H1 (cell line): ENCODE data around the gene FNDC3A. TPM values are rescaled to one million over a fixed set of nuclear protein-coding genes. Genes with fewer than 3 reads are reported as not detected.

Source experiments
- BACH1 ChIP-seq: IDR thresholded peaks from 2 replicates; pipeline ENCODE4 v1.6.1; 2012; ENCODE audit warnings: low read length, improper control_type of control experiment
- CHD7 ChIP-seq: fragments of 300-600 bp; sonication (generic); IDR thresholded peaks from 2 replicates; pipeline ENCODE4 v1.7.1; 2012; ENCODE audit warnings: low read length, moderate library complexity, mild to moderate bottlenecking, inconsistent platforms; ENCODE audit not compliant: insufficient replicate concordance
- EZH2 ChIP-seq: fragments of 200-600 bp; sonication (generic); IDR thresholded peaks from 2 replicates; pipeline ENCODE4 v1.7.1; 2012; ENCODE audit warnings: low read depth, mild to moderate bottlenecking, moderate library complexity, low read length, inconsistent platforms; ENCODE audit not compliant: severe bottlenecking
- GTF2F1 ChIP-seq: IDR thresholded peaks from 2 replicates; pipeline ENCODE4 v1.6.1; 2012; ENCODE audit warnings: low read depth, low read length, improper control_type of control experiment, borderline replicate concordance
- JUND ChIP-seq: IDR thresholded peaks from 2 replicates; pipeline ENCODE4 v1.6.1; 2011; ENCODE audit warnings: mild to moderate bottlenecking, improper control_type of control experiment, low read length
- KDM1A ChIP-seq: fragments of 200-600, 300-600 bp; sonication (generic); IDR thresholded peaks from 2 replicates; pipeline ENCODE4 v1.7.1; 2016; ENCODE audit warnings: mild to moderate bottlenecking, low read length, borderline replicate concordance
- PHF8 ChIP-seq: fragments of 200-600 bp; sonication (generic); conservative IDR thresholded peaks from 2 replicates; pipeline ENCODE4 v1.7.1; 2012; ENCODE audit warnings: low read depth, mild to moderate bottlenecking, inconsistent platforms, low read length, moderate library complexity
- RXRA ChIP-seq: IDR thresholded peaks from 2 replicates; pipeline ENCODE4 v1.6.1; 2011; ENCODE audit warnings: low read depth, mild to moderate bottlenecking, low read length, moderate library complexity; ENCODE audit not compliant: insufficient read depth
- SP1 ChIP-seq: IDR thresholded peaks from 2 replicates; pipeline ENCODE4 v1.6.1; 2011; ENCODE audit warnings: low read depth, low read length
- TBP ChIP-seq: IDR thresholded peaks from 2 replicates; pipeline ENCODE4 v1.6.1; 2011; ENCODE audit warnings: low read depth, low read length, improper control_type of control experiment
- polyA plus RNA-seq, 7 experiments: library from polyadenylated mRNA; depleted of rRNA in 3 of 7; stranded (reverse) in 5 of 7; unstranded in 2 of 7; fragments of >200 nt in 5 of 7; fragments of 200-250 nt in 2 of 7; gene quantifications; 1 replicate in 5 of 7; 2 replicates in 1 of 7; 4 replicates in 1 of 7; pipeline versions ENCODE4 v1.2.1 to v1.2.3, GENCODE V29; 2011 to 2013; ENCODE audit warnings: missing spikeins in 2 of 7, mixed read lengths in 2 of 7
- total RNA-seq: library from RNA; stranded (reverse); fragmentation: NEBNext Ultra II Directional; extraction: Animal tissue kit (Norgen Biotek cat#: 25700); gene quantifications from 2 replicates; pipeline ENCODE4 v1.2.1, GENCODE V29; 2021

The FNDC3A gene
- total and polyA plus RNA-seq, 2 of the 8 experiments (the other 6 are each of a cell fraction or from before 2014, with no cell fraction given), result 14.6 to 26.0 TPM

GRCh38 chr13:49210669-49211068 lies 235.0 kb downstream of the FNDC3A start (continued):
- TF ChIP-seq CHD7, result no peak
- TF ChIP-seq SP1, result no peak
- TF ChIP-seq TBP, result no peak
- no peak for TF ChIP-seq BACH1
- no peak for TF ChIP-seq KDM1A
- no peak for TF ChIP-seq EZH2
- TF ChIP-seq PHF8, result no peak
- TF ChIP-seq GTF2F1, result no peak
- no peak for TF ChIP-seq JUND
- TF ChIP-seq RXRA, result no peak
